Suprapubic skin (tissue), 4 donors: ENCODE measurements around the gene WDR38. TPM values are rescaled to one million over a fixed set of nuclear protein-coding genes. Genes with fewer than 3 reads are reported as not detected.

Experiments
- DNase-seq, 2 donors: peaks; one replicate each; pipeline ENCODE4 v3.0.0-alpha.2; 2019; ENCODE audit warnings: low spot score in 2 of 2
- H3K27ac ChIP-seq: fragments of 200-600 bp; sonication (generic); one replicate; pipeline ENCODE4 v1.5.1; 2019
- H3K27me3 ChIP-seq: fragments of 200-600 bp; sonication (generic); one replicate; pipeline ENCODE4 v1.5.1; 2019
- H3K36me3 ChIP-seq: fragments of 200-600 bp; sonication (generic); one replicate; pipeline ENCODE4 v1.5.1; 2019
- H3K4me1 ChIP-seq: fragments of 200-600 bp; sonication (generic); one replicate; pipeline ENCODE4 v1.5.1; 2019
- H3K4me3 ChIP-seq: fragments of 200-600 bp; sonication (generic); one replicate; pipeline ENCODE4 v1.5.1; 2019; ENCODE audit warnings: mild to moderate bottlenecking
- H3K9me3 ChIP-seq: fragments of 200-600 bp; sonication (generic); one replicate; pipeline ENCODE4 v1.5.1; 2019
- EP300 ChIP-seq: sonication (generic); formaldehyde crosslinking; IDR thresholded peaks from one replicate; pipeline ENCODE4 v1.6.1; 2017; ENCODE audit warnings: antibody characterized with exemption
- POLR2A ChIP-seq, 2 donors: fragments of 450-650 bp; IDR thresholded peaks; one replicate each; pipeline ENCODE4 v1.6.1; 2017; ENCODE audit warnings: antibody characterized with exemption in 2 of 2, mild to moderate bottlenecking in 2 of 2, moderate library complexity in 2 of 2
- POLR2AphosphoS5 ChIP-seq, 3 donors: sonication (generic); formaldehyde crosslinking; IDR thresholded peaks; one replicate each; pipeline ENCODE4 v1.6.1; 2017; ENCODE audit warnings: antibody characterized with exemption in 3 of 3
- WGBS: methylation state at CpG from one replicate; pipeline ENCODE4 v1.1.5; 2018; 5-methylcytosine and 5-hydroxymethylcytosine counted together
- total RNA-seq, 4 donors: library from RNA; depleted of rRNA; stranded (reverse); fragments of >200 nt; gene quantifications; one replicate each; pipeline ENCODE4 v1.1.0, GENCODE V29; 2016
- TF ChIP-seq, protein P1 (sequence below), 2 donors: fragments of 200-600 bp in 1 of 2; fragments of 450-650 bp in 1 of 2; sonication (generic) in 1 of 2; IDR thresholded peaks; one replicate each; pipeline ENCODE4 v1.5.1; 2016 to 2019; ENCODE audit warnings: antibody characterized with exemption in 2 of 2, mild to moderate bottlenecking in 1 of 2, moderate library complexity in 1 of 2

Gene WDR38
- total RNA-seq, 4 donors from 2014 or later = not detected

DNA sequence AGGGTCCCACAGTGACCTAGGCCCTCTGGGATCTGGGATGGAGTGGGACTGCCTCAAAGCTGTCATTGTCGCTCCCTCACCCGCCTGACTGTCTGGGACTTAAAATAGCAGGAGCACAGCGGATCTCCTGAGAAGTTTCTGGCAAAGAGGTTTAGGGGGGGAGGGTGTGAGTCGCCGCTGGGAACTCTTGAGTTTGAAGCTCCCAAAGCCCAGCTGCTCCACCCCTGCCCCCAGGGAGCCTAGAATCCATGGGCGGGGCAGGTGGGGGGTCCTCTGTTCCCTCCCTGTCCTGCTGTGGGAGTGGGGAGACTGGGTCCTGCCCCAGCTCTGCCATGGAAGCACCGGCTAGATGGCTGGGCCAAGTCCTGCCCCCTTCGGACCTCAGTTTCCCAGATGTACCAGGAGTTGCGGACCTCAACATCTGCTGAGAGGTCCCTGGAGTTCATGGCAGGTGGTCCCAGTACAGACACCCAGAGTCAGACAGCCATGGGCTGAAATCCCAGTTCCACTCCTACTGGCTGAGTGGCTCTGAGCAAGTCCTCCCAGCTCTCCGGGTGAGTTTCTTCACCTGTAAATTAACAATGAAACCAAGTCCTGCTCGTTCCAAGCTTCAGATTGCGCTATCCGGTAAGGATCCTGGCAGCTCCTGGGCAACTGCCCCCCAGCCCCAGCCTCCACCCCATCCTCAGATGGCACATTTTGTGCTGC is 985 bp upstream of the WDR38 start:
- TF ChIP-seq, protein P1, sequence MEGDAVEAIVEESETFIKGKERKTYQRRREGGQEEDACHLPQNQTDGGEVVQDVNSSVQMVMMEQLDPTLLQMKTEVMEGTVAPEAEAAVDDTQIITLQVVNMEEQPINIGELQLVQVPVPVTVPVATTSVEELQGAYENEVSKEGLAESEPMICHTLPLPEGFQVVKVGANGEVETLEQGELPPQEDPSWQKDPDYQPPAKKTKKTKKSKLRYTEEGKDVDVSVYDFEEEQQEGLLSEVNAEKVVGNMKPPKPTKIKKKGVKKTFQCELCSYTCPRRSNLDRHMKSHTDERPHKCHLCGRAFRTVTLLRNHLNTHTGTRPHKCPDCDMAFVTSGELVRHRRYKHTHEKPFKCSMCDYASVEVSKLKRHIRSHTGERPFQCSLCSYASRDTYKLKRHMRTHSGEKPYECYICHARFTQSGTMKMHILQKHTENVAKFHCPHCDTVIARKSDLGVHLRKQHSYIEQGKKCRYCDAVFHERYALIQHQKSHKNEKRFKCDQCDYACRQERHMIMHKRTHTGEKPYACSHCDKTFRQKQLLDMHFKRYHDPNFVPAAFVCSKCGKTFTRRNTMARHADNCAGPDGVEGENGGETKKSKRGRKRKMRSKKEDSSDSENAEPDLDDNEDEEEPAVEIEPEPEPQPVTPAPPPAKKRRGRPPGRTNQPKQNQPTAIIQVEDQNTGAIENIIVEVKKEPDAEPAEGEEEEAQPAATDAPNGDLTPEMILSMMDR (IDR thresholded peaks at IDR 0.05) = no peak
- no peak for TF ChIP-seq POLR2AphosphoS5 (IDR thresholded peaks at IDR 0.05)
- TF ChIP-seq POLR2A (IDR thresholded peaks at IDR 0.05) = no peak
- no peak for TF ChIP-seq EP300
- Histone ChIP-seq H3K27ac (no peak overlapping the region), H3K27me3 (no peaks in the 10 kb centered on the region), H3K4me3 (peak overlapping the region; percentile 55), H3K36me3 (peaks cover 11% of the 10 kb centered on the region), H3K9me3 (no peaks in the 10 kb centered on the region), H3K4me1 (peaks cover 18% of the 10 kb centered on the region)
- no peak for DNase-seq
- 21% methylated on average over 4 of the region's 13 CpGs for WGBS

DNA sequence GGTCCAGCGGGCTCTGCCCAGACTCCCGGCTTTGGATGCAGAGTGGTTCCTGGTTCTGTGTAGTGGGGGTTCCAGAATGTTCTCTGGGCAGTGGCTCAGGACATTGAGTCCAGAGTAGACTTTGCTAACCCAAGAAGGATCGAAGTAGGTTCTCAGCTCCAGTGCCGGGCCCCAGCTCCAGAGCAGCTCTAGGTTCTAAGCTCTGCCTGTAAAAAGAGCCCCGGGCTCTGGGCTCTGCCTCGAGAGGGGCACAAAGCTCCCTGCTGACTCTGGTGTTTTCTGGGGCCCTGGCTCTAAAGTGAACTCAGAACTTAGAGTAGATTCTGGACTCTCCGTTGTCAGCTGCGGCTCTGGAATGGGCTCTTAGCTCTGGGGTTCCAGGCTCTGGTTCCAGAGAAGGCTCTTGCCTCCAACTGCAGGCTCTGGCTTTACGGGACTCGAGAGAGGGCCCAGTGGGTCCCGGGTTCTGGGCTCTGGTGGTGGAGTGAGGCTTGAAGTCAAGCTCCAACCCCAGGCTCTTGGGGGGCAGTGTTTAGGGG is 414 bp downstream of the WDR38 start:
- Histone ChIP-seq H3K4me3 (peak overlapping the region; percentile 55), H3K4me1 (peaks cover 21% of the 10 kb centered on the region), H3K9me3 (no peaks in the 10 kb centered on the region), H3K27ac (no peak overlapping the region), H3K36me3 (peaks cover 25% of the 10 kb centered on the region), H3K27me3 (no peaks in the 10 kb centered on the region)
- TF ChIP-seq, protein P1 (IDR thresholded peaks at IDR 0.05) = no peak
- TF ChIP-seq EP300 = no peak
- no peak for TF ChIP-seq POLR2AphosphoS5 (IDR thresholded peaks at IDR 0.05)
- no peak for TF ChIP-seq POLR2A (IDR thresholded peaks at IDR 0.05)
- DNase-seq = no peak
- WGBS = 49% methylated on average over 6 of the region's 11 CpGs

- Histone ChIP-seq H3K36me3 (peaks cover 30% of the 10 kb centered on the region), H3K27ac (no peak overlapping the region), H3K9me3 (no peaks in the 10 kb centered on the region), H3K4me3 (no peak overlapping the region), H3K27me3 (no peaks in the 10 kb centered on the region), H3K4me1 (peaks cover 25% of the 10 kb centered on the region)
- DNase-seq = no peak
- TF ChIP-seq, protein P1 (IDR thresholded peaks at IDR 0.05) = no peak
- TF ChIP-seq POLR2A (IDR thresholded peaks at IDR 0.05) = no peak
- TF ChIP-seq EP300 = no peak
- TF ChIP-seq POLR2AphosphoS5 (IDR thresholded peaks at IDR 0.05) = no peak
- no CpG with 5 or more reads among the region's 8 CpGs for WGBS
Measured at GRCh38 chr9:124854161-124854560, 901 bp downstream of the WDR38 start.

DNA sequence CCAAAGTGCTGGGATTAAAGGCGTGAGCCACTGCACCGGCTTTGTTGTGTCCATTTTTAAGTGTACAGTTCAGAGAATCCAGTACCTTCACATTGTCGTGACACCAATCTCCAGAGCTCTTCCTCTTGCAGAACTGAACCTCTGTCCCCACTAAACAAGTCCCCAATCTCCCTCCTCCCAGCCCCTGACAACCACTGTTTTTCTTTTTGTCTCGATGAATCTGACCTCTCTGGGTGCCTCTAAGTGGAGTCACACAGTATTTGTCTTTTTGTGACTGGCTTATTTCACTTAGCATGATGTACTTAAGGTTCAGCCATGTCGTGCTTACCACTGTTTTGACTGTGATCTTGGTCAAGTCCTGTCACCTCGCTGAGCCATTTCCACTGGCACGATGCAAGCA is 1.6 kb downstream of the WDR38 start:
- Histone ChIP-seq H3K4me1 (peaks cover 32% of the 10 kb centered on the region), H3K4me3 (no peak overlapping the region), H3K36me3 (peaks cover 37% of the 10 kb centered on the region), H3K27ac (no peak overlapping the region), H3K27me3 (no peaks in the 10 kb centered on the region), H3K9me3 (no peaks in the 10 kb centered on the region)
- DNase-seq = no peak
- 75% methylated on average over 7 of the region's 7 CpGs for WGBS
- TF ChIP-seq EP300 (no peak), POLR2A (IDR thresholded peaks at IDR 0.05) (no peak), POLR2AphosphoS5 (IDR thresholded peaks at IDR 0.05) (no peak)
- TF ChIP-seq, protein P1 (IDR thresholded peaks at IDR 0.05) = no peak

DNA sequence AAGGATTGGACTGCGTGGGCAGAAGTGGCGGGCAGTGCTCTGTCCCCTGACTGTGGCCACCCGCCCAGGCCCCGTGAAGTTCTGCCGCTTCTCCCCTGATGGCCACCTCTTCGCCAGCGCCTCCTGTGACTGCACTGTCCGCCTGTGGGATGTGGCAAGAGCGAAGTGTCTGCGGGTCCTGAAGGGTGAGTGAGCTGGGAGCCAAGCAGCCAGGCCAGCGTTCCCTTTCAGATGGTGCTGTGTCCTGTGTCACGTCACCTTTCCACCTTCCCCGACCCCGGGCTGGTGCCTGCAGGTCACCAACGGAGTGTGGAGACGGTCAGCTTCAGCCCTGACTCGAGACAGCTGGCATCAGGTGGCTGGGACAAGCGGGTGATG is 2.3 kb downstream of the WDR38 start:
- peaks cover 42% of the 10 kb centered on the region for H3K36me3 ChIP-seq
- H3K4me3 ChIP-seq = no peak overlapping the region
- TF ChIP-seq EP300 (no peak), POLR2AphosphoS5 (IDR thresholded peaks at IDR 0.05) (no peak), POLR2A (IDR thresholded peaks at IDR 0.05) (no peak)
- TF ChIP-seq, protein P1 (IDR thresholded peaks at IDR 0.05) = no peak
- H3K9me3 ChIP-seq = no peaks in the 10 kb centered on the region
- peaks cover 39% of the 10 kb centered on the region for H3K4me1 ChIP-seq
- H3K27ac ChIP-seq = no peak overlapping the region
- no peaks in the 10 kb centered on the region for H3K27me3 ChIP-seq
- 89% methylated on average over 8 of the region's 18 CpGs for WGBS
- DNase-seq = no peak
